ACC112 (cell line): ENCODE results near the gene GNAT2.

Experiments
- H2AFZ ChIP-seq: fragments of 200-600 bp; sonication (generic); one replicate; pipeline ENCODE4 v1.6.0; 2017; ENCODE audit warnings: antibody characterized with exemption, low read length; ENCODE audit not compliant: unreplicated experiment
- H3K27ac ChIP-seq: fragments of 200-600 bp; sonication (generic); 2 replicates; pipeline ENCODE4 v1.5.1; 2014; ENCODE audit warnings: low read depth, mild to moderate bottlenecking, antibody characterized with exemption, low read length, moderate library complexity
- H3K27me3 ChIP-seq: fragments of 200-600 bp; sonication (generic); 2 replicates; pipeline ENCODE4 v1.6.1; 2014; ENCODE audit warnings: mild to moderate bottlenecking, antibody characterized with exemption, low read length, moderate library complexity, mixed read lengths; ENCODE audit not compliant: insufficient read depth
- H3K36me3 ChIP-seq: fragments of 200-600 bp; sonication (generic); 2 replicates; pipeline ENCODE4 v1.6.1; 2016; ENCODE audit warnings: mild to moderate bottlenecking, antibody characterized with exemption, low read length, moderate library complexity, mixed read lengths; ENCODE audit not compliant: insufficient read depth
- H3K4me1 ChIP-seq: fragments of 200-600 bp; sonication (generic); one replicate; pipeline ENCODE4 v1.6.1; 2016; ENCODE audit warnings: low read length, mixed read lengths; ENCODE audit not compliant: insufficient read depth, unreplicated experiment, control insufficient read depth
- H3K4me3 ChIP-seq: fragments of 200-600 bp; sonication (generic); 2 replicates; pipeline ENCODE4 v1.5.1; 2014; ENCODE audit warnings: mild to moderate bottlenecking, low read depth, low read length
- H3K79me2 ChIP-seq: fragments of 200-600 bp; sonication (generic); one replicate; pipeline ENCODE4 v1.6.0; 2016; ENCODE audit warnings: low read length; ENCODE audit not compliant: control insufficient read depth, unreplicated experiment, insufficient read depth

GNAT2 gene

GRCh38 chr1:109625601-109626560 lies 6.5 kb upstream of the GNAT2 start:
- H3K79me2 ChIP-seq, result peaks cover 48% of the 10 kb centered on the region
- H3K27ac ChIP-seq, result no peak overlapping the region
- no peaks in the 10 kb centered on the region for H3K27me3 ChIP-seq
- peaks cover 5% of the 10 kb centered on the region; the same call in 1 of the 2 replicates for H3K36me3 ChIP-seq
- no peak overlapping the region for H3K4me3 ChIP-seq
- no peak overlapping the region for H2AFZ ChIP-seq
- peaks cover 33% of the 10 kb centered on the region for H3K4me1 ChIP-seq

GRCh38 chr1:109625176-109625575 lies 5.8 kb upstream of the GNAT2 start:
- Histone ChIP-seq H2AFZ (no peak overlapping the region), H3K79me2 (peaks cover 53% of the 10 kb centered on the region), H3K4me1 (peaks cover 33% of the 10 kb centered on the region), H3K27ac (no peak overlapping the region), H3K36me3 (peaks cover 5% of the 10 kb centered on the region; the same call in 1 of the 2 replicates), H3K4me3 (no peak overlapping the region), H3K27me3 (no peaks in the 10 kb centered on the region)

- H2AFZ ChIP-seq, result no peak overlapping the region
- H3K36me3 ChIP-seq, result peaks cover 5% of the 10 kb centered on the region; the same call in 1 of the 2 replicates
- H3K27ac ChIP-seq, result no peak overlapping the region
- peak overlapping the region; percentile 13; the same call in 1 of the 2 replicates for H3K4me3 ChIP-seq
- H3K79me2 ChIP-seq, result peaks cover 58% of the 10 kb centered on the region
- H3K4me1 ChIP-seq, result peaks cover 33% of the 10 kb centered on the region
- H3K27me3 ChIP-seq, result no peaks in the 10 kb centered on the region
These were observed 5.0 kb upstream of the GNAT2 start for GRCh38 chr1:109624201-109625010.

- Histone ChIP-seq H3K4me1 (peaks cover 40% of the 10 kb centered on the region), H3K36me3 (peaks cover 5% of the 10 kb centered on the region; the same call in 1 of the 2 replicates), H3K27me3 (no peaks in the 10 kb centered on the region), H3K27ac (no peak overlapping the region), H3K79me2 (peaks cover 58% of the 10 kb centered on the region), H3K4me3 (peak overlapping the region; percentile 13; the same call in 1 of the 2 replicates), H2AFZ (no peak overlapping the region)
These were observed 4.3 kb upstream of the GNAT2 start for GRCh38 chr1:109623601-109624161.

- Histone ChIP-seq H2AFZ (no peak overlapping the region), H3K27me3 (no peaks in the 10 kb centered on the region), H3K4me1 (peaks cover 47% of the 10 kb centered on the region), H3K79me2 (peaks cover 58% of the 10 kb centered on the region), H3K4me3 (no peak overlapping the region; the same call in 1 of the 2 replicates), H3K27ac (no peak overlapping the region), H3K36me3 (peaks cover 4% of the 10 kb centered on the region; the same call in 1 of the 2 replicates)
These were observed 3.5 kb upstream of the GNAT2 start for GRCh38 chr1:109622895-109623294.

- Histone ChIP-seq H3K27ac (no peak overlapping the region), H3K36me3 (no peaks in the 10 kb centered on the region), H3K79me2 (peaks cover 58% of the 10 kb centered on the region), H2AFZ (no peak overlapping the region), H3K4me1 (peaks cover 53% of the 10 kb centered on the region), H3K4me3 (peak overlapping the region; percentile 84), H3K27me3 (no peaks in the 10 kb centered on the region)
These were observed 2.9 kb upstream of the GNAT2 start for GRCh38 chr1:109622137-109622892.

GRCh38 chr1:109621379-109622136 lies 2.1 kb upstream of the GNAT2 start:
- H3K4me1 ChIP-seq, result peaks cover 60% of the 10 kb centered on the region
- H3K4me3 ChIP-seq, result peak overlapping the region; percentile 84
- peak overlapping the region; percentile 92; the same call in 1 of the 2 replicates for H3K27ac ChIP-seq
- no peaks in the 10 kb centered on the region for H3K36me3 ChIP-seq
- no peaks in the 10 kb centered on the region for H3K27me3 ChIP-seq
- H2AFZ ChIP-seq, result no peak overlapping the region
- peaks cover 58% of the 10 kb centered on the region for H3K79me2 ChIP-seq

- H3K27ac ChIP-seq, result peak overlapping the region; percentile 92
- no peaks in the 10 kb centered on the region for H3K36me3 ChIP-seq
- peaks cover 60% of the 10 kb centered on the region for H3K4me1 ChIP-seq
- H3K79me2 ChIP-seq, result peaks cover 55% of the 10 kb centered on the region
- H2AFZ ChIP-seq, result peak overlapping the region; percentile 67
- peak overlapping the region; percentile 84 for H3K4me3 ChIP-seq
- no peaks in the 10 kb centered on the region for H3K27me3 ChIP-seq
These were observed 1.4 kb upstream of the GNAT2 start for GRCh38 chr1:109620841-109621286.

GRCh38 chr1:109620401-109620791 lies 980 bp upstream of the GNAT2 start:
- H3K27me3 ChIP-seq, result no peaks in the 10 kb centered on the region
- peak overlapping the region; percentile 67 for H2AFZ ChIP-seq
- no peaks in the 10 kb centered on the region for H3K36me3 ChIP-seq
- H3K27ac ChIP-seq, result peak overlapping the region; percentile 92
- peaks cover 52% of the 10 kb centered on the region for H3K79me2 ChIP-seq
- H3K4me3 ChIP-seq, result peak overlapping the region; percentile 84
- H3K4me1 ChIP-seq, result peaks cover 60% of the 10 kb centered on the region
